Colonic mucosa (tissue), 4 donors: ENCODE data around the gene TRAPPC2B. TPM values are rescaled to one million over a fixed set of nuclear protein-coding genes. Genes with fewer than 3 reads are reported as not detected.
A peak's percentile ranks its signal among the peaks of the same experiment; 100 is the strongest.

ENCODE experiments used
- DNase-seq: peaks from one replicate; pipeline ENCODE4 v3.0.0-alpha.2; 2020
- H3K27ac ChIP-seq: fragments of 200-600 bp; one replicate; pipeline ENCODE4 v1.8.0; 2021
- H3K27me3 ChIP-seq: fragments of 200-600 bp; one replicate; pipeline ENCODE4 v1.8.0; 2021
- H3K36me3 ChIP-seq: fragments of 200-600 bp; one replicate; pipeline ENCODE4 v1.8.0; 2021
- H3K4me1 ChIP-seq: fragments of 200-600 bp; one replicate; pipeline ENCODE4 v1.8.0; 2021; ENCODE audit warnings: mild to moderate bottlenecking
- H3K4me3 ChIP-seq: fragments of 200-600 bp; one replicate; pipeline ENCODE4 v1.8.0; 2021
- H3K9ac ChIP-seq, 2 donors: one replicate each; pipeline ENCODE4 v1.7.0; 2013; ENCODE audit warnings: control low read depth in 2 of 2, low read depth in 2 of 2, low read length in 2 of 2
- H3K9me3 ChIP-seq: fragments of 200-600 bp; one replicate; pipeline ENCODE4 v1.8.0; 2021
- CTCF ChIP-seq: fragments of 200-600 bp; IDR thresholded peaks from one replicate; pipeline ENCODE4 v1.8.0; 2022; ENCODE audit warnings: antibody characterized with exemption, mild to moderate bottlenecking
- intact Hi-C: fragments of 100-400 bp; cut with DNase I; formaldehyde crosslinking; loops from one replicate; pipeline ENCODE4 v1.14.1; 2022
- total RNA-seq, 2 donors: library from RNA; stranded (reverse); fragmentation: NEBNext Ultra II Directional in 1 of 2; extraction: Animal tissue kit (Norgen Biotek cat#: 25700) in 1 of 2; gene quantifications; one replicate each; pipeline ENCODE4 v1.2.1, GENCODE V29; 2021
- donor health status: healthy.
- donor health status: DM: no; HTN: no; CAD: no.
- donor health status: DM: no; HTN: no; CAD: no.

Gene TRAPPC2B
- total RNA-seq, 2 donors from 2014 or later: 3.8 to 4.6 TPM

GRCh38 chr19:57376151-57376550 lies 12.8 kb downstream of the TRAPPC2B start:
- H3K9ac ChIP-seq: no peak overlapping the region
- H3K27ac ChIP-seq: no peak overlapping the region
- no peak for DNase-seq
- no peaks in the 10 kb centered on the region for H3K27me3 ChIP-seq
- no peaks in the 10 kb centered on the region for H3K36me3 ChIP-seq
- no peaks in the 10 kb centered on the region for H3K4me1 ChIP-seq
- intact Hi-C loops: no loop called here
- H3K4me3 ChIP-seq: no peak overlapping the region
- H3K9me3 ChIP-seq: no peaks in the 10 kb centered on the region
- no peak for TF ChIP-seq CTCF

- no peak for TF ChIP-seq CTCF
- no peak for DNase-seq
- H3K27me3 ChIP-seq: no peaks in the 10 kb centered on the region
- H3K4me1 ChIP-seq: no peaks in the 10 kb centered on the region
- H3K36me3 ChIP-seq: no peaks in the 10 kb centered on the region
- no peak overlapping the region for H3K27ac ChIP-seq
- H3K9ac ChIP-seq: no peak overlapping the region
- H3K4me3 ChIP-seq: no peak overlapping the region
- H3K9me3 ChIP-seq: no peaks in the 10 kb centered on the region
- intact Hi-C loops: no loop called here
Measured at GRCh38 chr19:57377498-57378146, 14.3 kb downstream of the TRAPPC2B start.

GRCh38 chr19:57380923-57381322 lies 17.6 kb downstream of the TRAPPC2B start:
- intact Hi-C loops: no loop called here
- H3K27me3 ChIP-seq: no peaks in the 10 kb centered on the region
- H3K36me3 ChIP-seq: no peaks in the 10 kb centered on the region
- H3K9me3 ChIP-seq: no peaks in the 10 kb centered on the region
- no peaks in the 10 kb centered on the region for H3K4me1 ChIP-seq
- TF ChIP-seq CTCF: no peak
- H3K9ac ChIP-seq: no peak overlapping the region
- DNase-seq: no peak
- H3K27ac ChIP-seq: no peak overlapping the region
- H3K4me3 ChIP-seq: no peak overlapping the region

GRCh38 chr19:57382806-57383488 lies 19.6 kb downstream of the TRAPPC2B start:
- DNase-seq: no peak
- H3K27me3 ChIP-seq: no peaks in the 10 kb centered on the region
- H3K9me3 ChIP-seq: no peaks in the 10 kb centered on the region
- intact Hi-C loops: no loop called here
- H3K36me3 ChIP-seq: no peaks in the 10 kb centered on the region
- H3K4me3 ChIP-seq: no peak overlapping the region
- TF ChIP-seq CTCF: no peak
- H3K4me1 ChIP-seq: no peaks in the 10 kb centered on the region
- no peak overlapping the region for H3K9ac ChIP-seq
- no peak overlapping the region for H3K27ac ChIP-seq

- Histone ChIP-seq H3K36me3 (no peaks in the 10 kb centered on the region), H3K4me1 (no peaks in the 10 kb centered on the region), H3K27ac (peak overlapping the region; percentile 65), H3K9me3 (no peaks in the 10 kb centered on the region), H3K4me3 (peak overlapping the region; percentile 53), H3K9ac (peak overlapping the region in 1 of 2 donors; percentile 82), H3K27me3 (no peaks in the 10 kb centered on the region)
- intact Hi-C loops: no loop called here
- no peak for DNase-seq
- no peak for TF ChIP-seq CTCF
Measured at GRCh38 chr19:57389194-57389729, 25.9 kb downstream of the TRAPPC2B start.
